NCI-H1417 (cell line): Measurements from ENCODE around the gene ORAI2.
"Not testable (repeated sequence)": the region's sequence is repeated elsewhere in the genome, so short reads cannot be mapped to it uniquely, and the experiment has no call there.

Experiments
- DNase-seq, 3 experiments: peaks; one replicate each; lab custom pipeline; 2025; lab: John Stamatoyannopoulos, UW

Gene ORAI2

DNA sequence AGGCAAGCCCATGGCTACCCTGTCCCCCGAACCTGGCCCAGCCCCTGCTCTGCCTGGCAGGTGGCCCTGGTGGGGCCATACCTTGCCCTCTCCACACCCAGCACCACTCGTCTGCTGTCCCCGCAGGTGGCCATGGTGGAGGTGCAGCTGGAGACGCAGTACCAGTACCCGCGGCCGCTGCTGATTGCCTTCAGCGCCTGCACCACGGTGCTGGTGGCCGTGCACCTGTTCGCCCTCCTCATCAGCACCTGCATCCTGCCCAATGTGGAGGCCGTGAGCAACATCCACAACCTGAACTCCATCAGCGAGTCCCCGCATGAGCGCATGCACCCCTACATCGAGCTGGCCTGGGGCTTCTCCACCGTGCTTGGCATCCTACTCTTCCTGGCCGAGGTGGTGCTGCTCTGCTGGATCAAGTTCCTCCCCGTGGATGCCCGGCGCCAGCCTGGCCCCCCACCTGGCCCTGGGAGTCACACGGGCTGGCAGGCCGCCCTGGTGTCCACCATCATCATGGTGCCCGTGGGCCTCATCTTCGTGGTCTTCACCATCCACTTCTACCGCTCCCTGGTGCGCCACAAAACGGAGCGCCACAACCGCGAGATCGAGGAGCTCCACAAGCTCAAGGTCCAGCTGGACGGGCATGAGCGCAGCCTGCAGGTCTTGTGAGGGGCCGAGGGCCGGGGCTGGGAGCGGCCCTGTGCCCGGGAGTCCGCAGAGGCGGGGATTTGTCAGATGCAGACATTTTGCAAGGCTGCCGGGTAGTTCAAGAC is 13.2 kb downstream of the ORAI2 start:
- no peak for DNase-seq

DNA sequence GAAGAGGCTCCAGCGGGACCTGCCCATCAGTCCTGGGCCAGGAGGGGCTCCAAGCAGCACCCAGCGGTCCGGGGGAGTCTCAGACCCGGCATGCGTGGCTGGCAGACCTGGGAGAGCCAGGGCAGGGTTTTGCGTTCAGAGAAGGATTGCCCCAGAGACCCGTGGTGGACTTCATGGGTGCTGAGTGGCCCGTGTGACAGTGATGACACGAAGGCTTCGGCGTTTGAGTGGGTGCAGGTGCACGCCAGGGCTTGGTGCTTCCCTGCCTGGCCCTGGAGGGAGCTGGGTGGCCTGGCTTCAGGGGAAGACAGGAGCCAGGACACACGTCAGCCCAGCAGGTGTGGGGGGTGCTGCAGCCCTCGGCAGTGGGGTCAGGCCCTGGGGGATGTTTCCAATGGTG is 13.9 kb downstream of the ORAI2 start:
- DNase-seq = no peak

DNA sequence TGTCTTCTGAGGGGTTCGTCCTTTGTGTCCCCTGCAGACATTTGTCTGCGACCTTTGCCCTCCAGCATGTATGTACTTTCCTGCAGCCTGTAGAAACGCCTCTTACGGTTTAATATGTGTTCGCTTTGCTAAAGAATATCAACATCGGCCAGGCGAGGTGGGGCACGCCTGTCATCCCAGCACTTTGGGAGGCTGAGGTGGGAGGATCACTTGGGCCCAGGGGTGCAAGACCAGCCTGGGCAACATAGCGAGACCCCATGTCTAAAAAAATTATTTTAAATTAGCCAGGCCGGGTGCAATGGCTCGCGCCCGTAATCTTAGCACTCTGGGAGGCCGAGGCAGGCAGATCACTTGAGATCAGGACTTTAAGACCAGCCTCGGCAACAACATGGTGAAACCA is 15.8 kb downstream of the ORAI2 start:
- no peak for DNase-seq

DNA sequence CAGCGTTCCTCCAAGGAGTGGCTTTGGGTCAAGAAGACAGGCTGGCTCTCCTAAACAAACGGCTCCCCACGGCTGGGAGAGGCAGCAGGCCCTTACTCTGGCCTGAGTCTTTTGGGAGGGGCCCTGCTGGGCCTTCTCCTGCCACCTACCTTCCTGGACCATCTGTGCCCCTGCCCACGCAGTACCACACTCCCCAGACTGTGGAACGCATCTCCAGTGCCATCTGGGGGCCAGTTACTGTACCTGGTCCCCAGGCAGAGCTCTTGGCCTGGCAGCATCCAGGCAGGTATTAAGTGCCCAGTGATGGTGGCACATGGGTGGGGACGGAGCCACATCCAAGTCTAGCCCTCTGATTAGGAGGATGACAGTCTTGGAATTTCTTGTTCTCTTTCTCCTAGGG is 16.9 kb downstream of the ORAI2 start:
- DNase-seq = peak in 1 of 3 experiments; percentile 14

DNA sequence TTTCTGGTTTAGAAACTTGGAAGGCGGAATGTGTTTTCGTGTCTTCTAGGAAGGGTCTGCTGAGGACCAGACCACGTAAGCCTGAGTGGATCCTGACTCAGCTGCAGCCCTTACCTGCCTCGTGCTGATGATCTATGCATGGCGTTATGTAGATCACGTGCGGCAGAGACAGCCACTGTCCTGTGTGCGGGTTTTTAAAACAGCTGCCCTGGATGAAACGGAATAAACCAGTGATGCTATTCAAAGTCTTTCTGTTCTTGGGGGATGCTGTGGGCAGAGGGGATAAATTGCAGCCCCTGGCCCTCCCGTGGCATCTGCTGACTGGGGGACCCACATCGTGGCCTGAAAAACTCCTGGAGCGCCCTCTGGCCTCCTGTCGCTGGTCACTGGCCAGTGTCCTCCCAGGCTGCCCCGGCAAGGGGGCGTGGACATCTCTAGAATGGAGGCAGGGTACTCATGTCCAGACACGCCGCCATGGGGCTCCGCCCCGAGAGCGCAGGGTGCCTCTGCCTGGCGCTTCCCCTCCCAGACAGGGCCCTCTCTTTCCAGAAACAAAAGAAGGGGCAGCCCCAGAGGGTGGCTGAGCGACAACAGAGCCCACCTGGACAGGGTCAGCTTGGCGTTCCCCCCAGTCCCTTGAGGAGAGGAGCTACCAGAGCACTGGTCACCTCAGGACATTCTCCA is 18.1 kb downstream of the ORAI2 start:
- DNase-seq = peak; percentile 59 to 92 (median 84)

DNA sequence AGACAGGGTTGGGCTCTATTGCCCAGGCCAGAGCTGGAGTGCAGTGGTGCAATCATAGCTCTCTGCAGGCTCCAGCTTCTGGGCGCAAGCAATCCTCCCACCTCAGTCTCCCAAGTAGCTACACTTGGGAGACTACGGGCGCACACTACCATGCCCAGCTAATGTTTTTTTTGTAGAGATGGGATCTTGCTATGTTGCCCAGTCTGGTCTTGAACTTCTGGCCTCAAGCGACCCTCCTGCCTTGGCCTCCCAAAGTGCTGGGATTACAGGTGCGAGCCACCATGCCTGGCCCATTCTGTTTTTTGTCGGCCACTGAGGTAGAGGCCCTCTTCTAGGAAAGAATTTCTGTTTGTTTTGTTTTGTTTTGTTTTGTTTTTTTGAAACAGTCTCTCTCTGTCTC is 19.1 kb downstream of the ORAI2 start:
- no peak for DNase-seq

DNA sequence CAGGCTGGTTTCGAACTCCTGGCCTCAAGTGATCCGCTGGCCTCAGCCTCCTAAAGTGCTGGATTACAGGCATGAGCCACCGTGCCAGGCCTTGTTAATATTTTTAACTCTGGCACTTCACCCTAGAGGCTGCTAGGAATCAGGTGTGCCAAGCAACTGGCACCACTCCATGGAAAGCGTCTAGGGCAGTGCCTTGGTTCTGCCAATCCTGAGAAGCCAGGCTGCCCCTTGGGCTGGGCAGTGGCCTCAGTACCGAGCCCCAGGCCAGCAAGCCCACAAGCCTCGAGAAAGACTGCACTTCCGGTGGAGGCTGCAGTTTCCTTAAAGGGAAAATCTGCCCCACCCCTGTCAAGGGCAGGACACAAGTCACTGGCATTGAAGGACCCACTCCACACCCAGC is 19.9 kb downstream of the ORAI2 start:
- peak in 1 of 3 experiments; percentile 69 for DNase-seq

DNA sequence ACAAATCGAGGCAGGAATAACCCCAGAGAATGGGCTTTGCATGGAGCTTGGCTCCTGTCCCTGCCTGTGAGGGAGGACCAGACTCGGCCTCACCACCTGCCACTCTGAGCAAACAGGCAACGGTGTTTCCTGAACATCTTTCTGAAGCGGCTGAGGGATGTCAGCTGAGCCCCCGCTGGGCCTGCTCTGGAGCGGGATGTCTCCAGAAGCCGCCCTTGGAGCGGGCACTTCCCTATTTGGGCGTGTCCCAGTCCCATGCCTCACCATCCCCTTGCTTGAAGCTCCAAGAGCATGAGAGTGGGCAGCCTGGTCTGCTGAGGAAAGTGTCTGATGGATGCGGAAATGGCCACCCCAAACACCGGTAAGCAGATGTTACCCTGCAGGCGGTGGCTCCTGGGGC is 21.1 kb downstream of the ORAI2 start:
- DNase-seq = no peak

DNA sequence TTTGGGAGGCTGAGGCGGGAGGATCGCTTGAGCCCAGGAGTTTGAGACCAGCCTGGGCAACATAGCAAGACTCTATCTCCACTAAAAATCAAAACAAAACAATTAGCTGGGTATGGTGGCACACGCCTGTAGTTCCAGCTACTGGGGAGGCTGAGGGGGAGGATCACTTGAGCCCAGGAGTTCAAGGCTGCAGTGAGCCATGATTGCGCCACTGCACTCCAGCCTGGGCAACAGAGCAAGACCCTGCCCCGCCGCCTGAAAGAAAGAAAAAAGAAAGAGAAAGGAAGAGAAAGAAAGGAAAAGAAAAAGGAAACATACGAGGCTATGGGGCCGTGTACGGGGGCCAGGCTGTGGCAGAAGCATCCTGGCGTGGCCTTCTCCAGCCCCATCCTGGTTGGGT is 21.6 kb downstream of the ORAI2 start:
- not testable (repeated sequence) for DNase-seq

DNA sequence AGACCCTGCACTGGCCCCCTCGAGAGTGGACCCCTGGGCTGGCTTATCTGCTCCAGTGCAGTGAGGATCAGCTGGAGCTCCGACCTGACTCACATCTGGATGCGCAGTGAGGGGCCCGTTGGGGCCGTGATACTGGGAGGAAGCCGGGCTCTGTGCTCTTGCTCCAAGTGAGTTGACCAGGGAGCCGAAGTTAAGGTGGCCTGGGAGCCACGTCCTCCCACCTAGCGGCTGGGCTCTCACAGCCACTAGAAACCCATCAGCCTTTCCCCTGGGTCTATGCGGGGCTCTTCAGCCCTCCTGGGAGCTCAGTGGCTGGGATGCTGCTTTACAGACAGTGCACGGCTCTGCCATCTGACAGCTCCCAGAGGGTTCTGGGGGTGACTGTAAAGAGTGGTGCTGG is 22.2 kb downstream of the ORAI2 start:
- no peak for DNase-seq

DNA sequence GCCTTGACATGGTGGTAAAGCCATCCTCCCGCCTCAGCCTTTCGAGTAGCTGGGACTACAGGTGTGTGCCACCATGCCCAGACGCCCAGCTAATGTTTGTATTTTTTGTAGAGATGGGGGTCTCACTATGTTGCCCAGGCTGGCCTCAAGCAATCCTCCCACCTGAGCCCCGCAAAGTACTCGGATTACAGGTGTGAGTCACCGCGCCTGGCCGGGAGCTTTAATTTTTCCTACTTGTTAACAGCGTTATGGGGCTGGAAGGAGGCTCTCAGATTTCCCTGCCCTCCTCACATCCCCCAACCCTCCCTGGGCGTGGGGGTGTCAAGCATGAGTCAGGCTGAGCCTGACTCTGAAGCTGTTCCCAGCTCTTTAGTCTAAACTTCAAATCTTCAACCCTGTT is 23.0 kb downstream of the ORAI2 start:
- no peak for DNase-seq

DNA sequence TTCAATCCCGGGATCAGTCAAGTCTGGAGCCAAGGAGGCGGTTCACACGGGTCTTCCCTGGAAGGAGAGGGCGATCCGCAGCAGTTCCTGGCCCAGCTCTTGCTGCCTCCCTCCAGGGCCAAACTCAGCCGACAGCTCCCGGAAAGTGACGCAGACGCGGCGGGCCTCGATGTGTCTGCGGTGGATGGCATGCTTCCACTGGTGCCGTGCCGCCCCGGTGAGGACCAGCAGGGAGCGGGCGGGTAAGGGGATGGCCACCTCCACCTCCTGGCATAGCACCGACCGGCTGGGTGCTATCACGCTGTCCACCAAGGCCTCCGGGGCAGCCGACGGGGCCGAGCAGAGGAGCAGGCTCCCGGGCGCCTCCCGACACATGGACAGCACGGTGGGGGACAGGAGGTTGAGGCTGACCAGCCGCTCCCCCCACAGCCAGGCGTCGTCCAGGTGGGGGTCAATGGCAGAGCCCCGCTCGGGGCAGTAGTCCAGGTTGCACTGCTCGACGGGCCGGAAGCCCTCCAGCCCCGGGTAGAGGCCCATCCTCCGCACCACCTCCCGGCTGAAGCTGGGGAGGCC is 24.1 kb downstream of the ORAI2 start:
- DNase-seq = no peak

DNA sequence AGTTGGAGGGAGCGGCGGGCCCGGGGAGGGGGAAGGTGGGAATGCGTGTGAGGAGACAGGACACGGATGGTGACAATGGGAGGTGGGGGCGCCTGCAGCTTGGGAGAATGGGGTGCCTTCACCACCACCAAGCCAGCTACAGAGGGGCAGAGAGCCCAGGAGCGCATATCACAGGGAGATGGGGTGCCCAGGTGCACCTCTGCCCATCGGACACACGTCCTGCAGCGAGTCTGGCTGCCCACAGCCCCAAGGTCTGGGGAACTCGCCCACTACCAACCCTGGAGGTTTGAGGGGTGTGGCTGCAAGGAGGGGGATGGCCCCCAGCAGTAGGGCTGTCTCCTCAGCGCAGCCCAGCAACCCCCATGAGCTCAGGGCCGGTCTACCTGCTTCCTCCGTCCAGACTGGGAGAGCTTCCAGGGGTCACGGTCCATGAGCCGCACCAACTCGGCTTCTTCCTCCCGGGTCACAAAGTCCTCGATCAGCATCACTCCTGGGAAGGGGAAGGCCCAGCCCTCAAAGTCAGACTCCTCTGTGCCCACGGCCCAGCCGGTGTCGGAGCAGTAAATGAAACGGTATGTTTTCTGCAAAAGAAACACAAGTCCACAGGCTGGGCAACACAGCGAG is 26.0 kb downstream of the ORAI2 start:
- DNase-seq = no peak

DNA sequence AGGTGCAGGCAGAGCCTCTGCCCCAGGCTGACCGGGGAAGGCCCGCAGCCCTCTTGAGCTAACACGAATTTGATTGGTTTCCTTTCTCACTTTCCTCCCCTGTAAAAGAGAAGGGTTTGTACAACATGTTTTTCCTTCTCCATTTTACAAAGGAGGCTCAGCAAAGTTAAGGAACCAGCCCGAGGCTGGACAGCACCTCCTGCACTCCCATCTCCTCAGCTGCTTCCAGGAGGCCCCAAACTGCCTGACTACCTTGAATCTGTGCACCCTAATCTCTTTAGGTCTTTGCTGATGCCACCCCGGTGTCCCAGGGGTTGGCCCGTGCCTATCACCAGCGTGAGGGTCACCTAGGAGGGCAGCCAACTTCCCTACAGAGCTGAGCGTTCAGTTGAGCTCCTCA is 27.1 kb downstream of the ORAI2 start:
- no peak for DNase-seq

DNA sequence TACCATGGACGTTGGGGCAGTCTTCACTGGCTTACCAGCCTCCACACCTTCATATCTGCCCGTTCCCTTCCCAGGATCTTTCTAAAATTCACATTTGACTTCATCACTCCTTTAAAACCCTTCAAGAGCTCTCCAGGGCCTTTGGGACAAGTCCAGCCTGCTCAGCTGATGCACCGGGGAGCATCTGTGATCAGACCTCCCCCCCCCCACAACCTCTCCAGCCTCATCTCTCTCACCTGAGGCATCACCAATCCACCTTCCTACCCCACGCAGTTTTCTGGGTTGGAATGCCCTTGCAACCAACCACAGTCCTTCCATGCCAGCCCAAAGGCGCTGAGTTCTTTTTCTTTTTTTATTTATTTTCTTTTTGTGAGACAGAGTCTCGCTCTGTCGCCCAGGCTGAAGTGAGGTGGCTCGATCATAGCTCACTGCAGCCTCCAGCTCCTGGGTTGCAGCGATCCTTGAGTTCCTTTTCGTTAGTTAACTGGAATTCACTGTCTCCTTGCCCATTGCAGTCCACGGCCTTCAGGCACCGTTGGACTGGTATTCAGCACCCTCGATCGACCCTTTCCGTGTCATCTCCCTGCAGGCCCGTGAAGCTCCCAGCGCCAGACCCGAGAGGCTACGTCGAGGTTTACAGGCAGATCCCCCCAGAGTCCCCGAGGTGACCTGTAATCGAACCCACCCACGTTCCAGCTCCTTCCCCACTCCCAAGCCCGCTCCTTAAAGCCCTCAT is 30.6 kb downstream of the ORAI2 start:
- DNase-seq = no peak

DNA sequence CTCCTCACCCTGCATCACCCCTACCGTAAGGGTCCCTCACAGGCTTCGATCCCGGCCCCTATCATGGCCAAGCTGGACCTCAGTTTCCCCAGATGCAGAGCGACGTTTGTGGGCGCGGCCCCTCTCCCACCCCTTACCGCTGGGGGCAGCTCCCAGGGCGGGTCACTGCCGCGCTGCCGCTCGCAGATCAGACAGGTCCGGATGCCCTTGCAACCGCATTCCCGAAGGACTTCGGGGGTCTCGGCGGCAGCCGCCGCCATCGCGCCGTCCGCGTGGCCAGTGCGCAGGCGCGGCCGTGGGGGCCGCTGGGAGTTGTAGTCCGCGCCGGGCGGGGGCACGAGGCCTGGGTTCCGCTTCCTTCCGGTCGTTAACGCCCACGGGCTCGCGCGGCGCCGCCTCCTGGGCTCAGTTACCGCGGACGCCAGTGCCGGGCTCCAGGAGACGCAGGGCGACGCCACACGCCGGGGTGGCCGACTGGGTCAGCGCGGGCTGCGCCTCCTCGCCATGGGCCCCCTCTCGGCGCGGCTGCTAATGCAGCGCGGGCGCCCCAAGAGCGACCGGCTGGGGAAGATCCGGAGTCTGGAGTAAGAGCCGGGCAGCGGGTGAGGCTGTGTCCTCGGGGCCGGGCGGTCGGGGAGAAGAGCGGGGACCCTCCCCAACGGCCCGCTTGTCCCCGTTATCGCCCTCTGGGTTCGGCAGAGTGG is 31.4 kb downstream of the ORAI2 start, which contains the start of the genes ALKBH4 and LRWD1:
ALKBH4 (minus strand) TSS at position 287 of the 704 bp plus-strand sequence; CDS start at position 260, 27 bp downstream.
LRWD1 (plus strand) TSS at position 408 of the 704 bp plus-strand sequence; CDS start at position 505, 97 bp downstream.
- DNase-seq = peak; percentile 95 to 97 (median 95)

DNA sequence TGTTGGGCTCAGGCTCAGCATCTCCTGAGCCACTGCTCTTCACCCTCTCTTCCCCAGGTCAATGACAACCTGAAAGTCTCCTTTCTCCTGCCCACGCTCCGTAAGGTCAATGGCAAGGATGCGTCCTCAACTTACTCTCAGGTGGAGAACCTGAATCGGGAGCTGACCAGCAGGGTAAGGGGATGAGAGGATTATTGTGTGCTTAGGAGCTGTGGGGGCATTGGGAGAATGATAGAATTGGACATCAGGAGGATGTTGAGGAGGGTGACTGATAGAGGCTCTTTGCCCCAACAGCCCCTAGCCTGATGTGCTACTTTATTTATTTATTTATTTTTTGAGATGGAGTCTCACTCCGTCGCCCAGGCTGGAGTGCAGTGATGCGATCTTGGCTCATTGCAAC is 32.7 kb downstream of the ORAI2 start:
- no peak for DNase-seq

DNA sequence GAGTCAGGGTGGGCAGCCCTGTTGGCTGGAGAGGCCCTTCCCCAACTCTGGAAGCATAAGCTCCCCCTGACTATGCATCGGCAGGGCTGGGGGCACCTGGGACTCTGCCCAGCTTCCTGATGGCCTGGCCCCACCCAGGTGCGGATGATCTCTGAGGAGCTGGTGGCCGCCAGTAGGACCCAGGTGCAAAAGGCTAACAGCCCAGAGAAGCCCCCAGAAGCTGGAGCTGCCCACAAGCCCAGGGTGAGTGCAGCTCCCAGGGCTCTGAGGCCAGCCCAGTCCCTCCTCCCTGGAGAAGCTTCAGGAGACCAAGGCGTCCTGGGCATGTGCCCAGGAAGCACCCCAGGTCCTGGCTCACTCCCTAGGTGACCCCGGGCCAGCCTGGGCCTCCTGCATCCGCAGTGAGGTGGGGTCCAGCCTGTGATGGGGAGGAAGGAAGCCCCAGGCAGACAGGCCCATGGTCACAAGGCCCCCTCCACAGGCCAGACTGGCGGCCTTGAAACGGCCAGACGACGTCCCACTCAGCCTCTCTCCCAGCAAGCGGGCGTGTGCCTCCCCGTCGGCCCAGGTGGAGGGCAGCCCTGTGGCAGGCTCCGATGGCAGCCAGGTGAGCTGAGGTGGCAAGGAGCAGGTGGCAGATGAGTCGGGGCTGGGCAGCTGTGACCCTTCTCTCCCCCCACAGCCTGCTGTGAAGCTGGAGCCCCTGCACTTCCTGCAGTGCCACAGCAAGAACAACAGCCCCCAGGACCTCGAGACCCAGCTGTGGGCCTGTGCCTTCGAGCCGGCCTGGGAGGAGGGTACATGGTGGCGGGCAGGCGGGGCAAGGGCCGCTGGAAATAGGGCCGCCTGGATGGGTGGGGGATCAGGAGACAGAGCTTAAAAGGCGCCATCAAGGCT is 34.5 kb downstream of the ORAI2 start:
- DNase-seq = no peak

DNA sequence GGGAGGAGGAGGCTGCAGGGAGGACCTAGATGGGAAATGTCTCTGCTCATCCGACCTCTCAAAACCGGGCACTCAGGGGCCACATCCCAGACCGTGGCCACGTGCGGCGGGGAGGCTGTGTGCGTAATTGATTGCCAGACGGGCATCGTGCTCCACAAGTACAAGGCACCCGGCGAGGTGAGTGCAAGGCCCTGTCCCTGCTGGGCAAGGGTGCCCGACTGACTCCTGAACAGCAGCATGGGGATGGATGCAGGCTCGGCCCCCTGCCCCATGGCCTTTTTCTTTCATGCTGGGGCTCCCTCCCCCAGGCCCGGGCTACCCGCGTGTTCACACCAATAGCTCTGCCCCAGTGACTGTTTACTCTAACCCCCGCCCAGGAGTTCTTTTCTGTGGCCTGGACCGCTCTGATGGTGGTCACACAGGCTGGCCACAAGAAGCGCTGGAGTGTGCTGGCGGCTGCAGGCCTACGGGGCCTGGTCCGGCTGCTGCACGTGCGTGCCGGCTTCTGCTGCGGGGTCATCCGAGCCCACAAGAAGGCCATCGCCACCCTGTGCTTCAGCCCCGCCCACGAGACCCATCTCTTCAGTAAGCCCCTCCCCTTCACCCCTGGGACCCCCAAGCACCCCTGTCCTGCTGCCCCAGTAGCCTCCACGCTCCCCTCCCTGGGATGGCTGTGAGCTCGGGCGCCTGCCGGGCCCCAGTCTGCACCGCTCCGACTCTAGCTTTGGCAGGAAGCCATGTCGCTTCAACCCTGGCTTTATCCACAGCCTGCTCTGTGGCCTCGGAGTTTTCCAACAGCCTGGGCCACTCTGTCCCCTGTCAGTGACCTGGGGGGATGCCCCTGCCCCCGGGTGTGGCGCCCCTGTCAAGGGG is 35.3 kb downstream of the ORAI2 start:
- DNase-seq = no peak
